ENCODE results near the gene SH3GL1.
A peak's percentile ranks its signal among the peaks of the same experiment; 100 is the strongest.

SH3GL1 gene

GRCh38 chr19:4432918-4433506 is 32.7 kb upstream of the SH3GL1 start:
- Histone ChIP-seq H3K36me3 (peaks cover 98% of the 10 kb centered on the region), H3K27me3 (no peaks in the 10 kb centered on the region), H3K9me3 (no peaks in the 10 kb centered on the region), H3K4me1 (peaks cover 8% of the 10 kb centered on the region; the same call in 1 of the 2 replicates), H3K9ac (no peak overlapping the region), H3K27ac (no peak overlapping the region), H4K20me1 (peaks cover 43% of the 10 kb centered on the region), H3K4me2 (no peak overlapping the region), H3K4me3 (no peak overlapping the region)
- TF ChIP-seq Cebpa-rat (IDR thresholded peaks at IDR 0.05), result no peak

GRCh38 chr19:4431808-4432674 is 31.7 kb upstream of the SH3GL1 start:
- Histone ChIP-seq H4K20me1 (peaks cover 39% of the 10 kb centered on the region), H3K4me3 (no peak overlapping the region), H3K36me3 (peaks cover 98% of the 10 kb centered on the region), H3K4me1 (peaks cover 8% of the 10 kb centered on the region; the same call in 1 of the 2 replicates), H3K9ac (no peak overlapping the region), H3K4me2 (no peak overlapping the region), H3K27ac (peak overlapping the region; percentile 9; the same call in 1 of the 2 replicates), H3K27me3 (no peaks in the 10 kb centered on the region), H3K9me3 (no peaks in the 10 kb centered on the region)
- TF ChIP-seq Cebpa-rat (IDR thresholded peaks at IDR 0.05), result no peak

DNA sequence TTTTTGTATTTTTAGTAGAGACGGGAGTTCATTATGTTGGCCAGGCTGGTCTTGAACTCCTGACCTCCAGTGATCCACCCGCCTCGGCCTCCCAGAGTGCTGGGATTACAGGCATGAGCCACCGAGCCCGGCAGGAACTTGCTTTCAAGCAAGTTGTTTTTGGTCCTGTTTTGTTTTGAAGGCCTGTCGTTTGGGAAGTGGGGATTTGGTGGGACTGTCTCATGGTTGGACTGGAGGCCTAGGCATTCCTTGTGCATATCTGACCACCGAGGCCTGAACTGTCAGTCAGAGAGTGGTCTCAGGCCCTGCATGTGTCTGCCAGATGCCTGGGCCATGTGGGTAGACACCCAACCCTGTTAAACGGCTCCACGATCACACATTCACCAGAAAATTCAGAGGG is 30.9 kb upstream of the SH3GL1 start:
- peaks cover 31% of the 10 kb centered on the region for H4K20me1 ChIP-seq
- no peaks in the 10 kb centered on the region for H3K27me3 ChIP-seq
- peaks cover 98% of the 10 kb centered on the region for H3K36me3 ChIP-seq
- H3K4me1 ChIP-seq, result peaks cover 8% of the 10 kb centered on the region; the same call in 1 of the 2 replicates
- H3K9ac ChIP-seq, result no peak overlapping the region
- H3K4me3 ChIP-seq, result no peak overlapping the region
- no peak overlapping the region for H3K4me2 ChIP-seq
- H3K9me3 ChIP-seq, result no peaks in the 10 kb centered on the region
- TF ChIP-seq Cebpa-rat (IDR thresholded peaks at IDR 0.05), result no peak
- H3K27ac ChIP-seq, result peak overlapping the region; percentile 9; the same call in 1 of the 2 replicates

GRCh38 chr19:4430760-4431159 is 30.4 kb upstream of the SH3GL1 start:
- no peak for TF ChIP-seq Cebpa-rat (IDR thresholded peaks at IDR 0.05)
- Histone ChIP-seq H3K4me2 (no peak overlapping the region), H3K36me3 (peaks cover 98% of the 10 kb centered on the region), H3K9ac (no peak overlapping the region), H3K27ac (no peak overlapping the region), H3K4me3 (no peak overlapping the region), H3K4me1 (peaks cover 8% of the 10 kb centered on the region; the same call in 1 of the 2 replicates), H3K27me3 (no peaks in the 10 kb centered on the region), H4K20me1 (peaks cover 26% of the 10 kb centered on the region; the same call in 1 of the 2 replicates), H3K9me3 (no peaks in the 10 kb centered on the region)

DNA sequence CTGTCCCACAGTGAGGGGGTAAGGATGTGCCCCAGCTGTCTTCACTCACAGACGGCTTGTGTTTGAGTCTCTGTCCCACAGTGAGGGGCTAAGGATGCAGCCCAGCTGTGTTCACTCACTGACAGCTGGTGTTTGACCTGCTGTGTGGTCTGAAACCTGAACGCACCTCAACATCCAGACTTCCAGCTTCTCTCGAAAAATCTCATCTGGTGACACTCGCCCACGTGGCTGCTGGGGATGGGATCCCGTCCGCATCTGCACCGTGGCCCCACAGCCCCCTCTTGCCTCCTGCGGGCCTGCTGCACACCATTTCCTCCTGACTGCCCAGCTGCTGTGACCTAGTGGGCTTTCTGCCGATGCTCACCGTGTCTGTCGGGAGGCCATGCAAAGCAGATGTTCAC is 29.4 kb upstream of the SH3GL1 start:
- H4K20me1 ChIP-seq, result peaks cover 26% of the 10 kb centered on the region; the same call in 1 of the 2 replicates
- H3K9ac ChIP-seq, result no peak overlapping the region
- peaks cover 98% of the 10 kb centered on the region for H3K36me3 ChIP-seq
- H3K9me3 ChIP-seq, result no peaks in the 10 kb centered on the region
- H3K27me3 ChIP-seq, result no peaks in the 10 kb centered on the region
- H3K4me2 ChIP-seq, result no peak overlapping the region
- TF ChIP-seq Cebpa-rat (IDR thresholded peaks at IDR 0.05), result no peak
- no peak overlapping the region for H3K27ac ChIP-seq
- peaks cover 8% of the 10 kb centered on the region; the same call in 1 of the 2 replicates for H3K4me1 ChIP-seq
- no peak overlapping the region for H3K4me3 ChIP-seq

- H3K4me2 ChIP-seq, result no peak overlapping the region
- H3K27me3 ChIP-seq, result no peaks in the 10 kb centered on the region
- H3K36me3 ChIP-seq, result peaks cover 98% of the 10 kb centered on the region
- 0 out of 2 replicates have a peak overlapping the region, but pooled peaks have one; percentile 15 for H3K9ac ChIP-seq
- H3K4me3 ChIP-seq, result no peak overlapping the region
- TF ChIP-seq Cebpa-rat (IDR thresholded peaks at IDR 0.05), result no peak
- no peak overlapping the region for H3K27ac ChIP-seq
- H4K20me1 ChIP-seq, result peaks cover 31% of the 10 kb centered on the region; the same call in 1 of the 2 replicates
- H3K9me3 ChIP-seq, result no peaks in the 10 kb centered on the region
- H3K4me1 ChIP-seq, result peaks cover 8% of the 10 kb centered on the region; the same call in 1 of the 2 replicates
These were observed 28.9 kb upstream of the SH3GL1 start for GRCh38 chr19:4429256-4429655.

DNA sequence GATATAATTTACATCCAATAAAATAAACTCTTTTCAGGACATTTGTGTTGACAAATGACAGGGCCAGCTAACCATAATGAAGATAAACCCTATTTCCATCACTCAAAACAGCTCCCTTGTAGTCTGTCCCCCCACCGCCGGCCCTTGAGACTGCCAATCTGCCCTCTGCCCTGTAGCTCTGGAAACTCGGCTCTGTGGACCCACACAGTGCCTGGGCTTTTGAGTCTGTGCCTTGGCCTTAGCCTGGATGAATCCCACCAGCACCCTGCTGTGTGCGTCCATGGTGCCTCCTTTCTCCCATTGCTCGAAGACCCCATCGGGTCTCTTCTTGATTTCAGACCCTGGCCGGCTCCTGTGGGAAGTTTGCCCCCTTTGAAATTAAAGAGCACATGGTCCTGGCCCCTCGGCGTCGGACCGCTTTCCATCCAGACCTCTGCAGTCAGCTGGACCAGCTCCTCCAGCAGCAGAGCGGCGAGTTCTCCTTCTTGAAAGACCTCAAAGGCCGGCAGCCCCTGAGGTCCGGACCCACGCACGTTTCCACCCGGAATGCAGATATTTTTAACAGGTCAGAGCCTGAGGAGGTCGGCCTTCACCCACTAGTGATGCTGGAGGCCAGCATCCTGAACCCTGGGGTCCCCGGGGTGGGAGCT is 28.1 kb upstream of the SH3GL1 start:
- 0 out of 2 replicates have a peak overlapping the region, but pooled peaks have one; percentile 15 for H3K9ac ChIP-seq
- TF ChIP-seq Cebpa-rat (IDR thresholded peaks at IDR 0.05), result no peak
- no peak overlapping the region for H3K4me3 ChIP-seq
- H4K20me1 ChIP-seq, result peaks cover 35% of the 10 kb centered on the region; the same call in 1 of the 2 replicates
- no peaks in the 10 kb centered on the region for H3K9me3 ChIP-seq
- no peaks in the 10 kb centered on the region for H3K27me3 ChIP-seq
- H3K4me1 ChIP-seq, result peaks cover 8% of the 10 kb centered on the region; the same call in 1 of the 2 replicates
- H3K36me3 ChIP-seq, result peaks cover 98% of the 10 kb centered on the region
- H3K27ac ChIP-seq, result no peak overlapping the region
- H3K4me2 ChIP-seq, result no peak overlapping the region

DNA sequence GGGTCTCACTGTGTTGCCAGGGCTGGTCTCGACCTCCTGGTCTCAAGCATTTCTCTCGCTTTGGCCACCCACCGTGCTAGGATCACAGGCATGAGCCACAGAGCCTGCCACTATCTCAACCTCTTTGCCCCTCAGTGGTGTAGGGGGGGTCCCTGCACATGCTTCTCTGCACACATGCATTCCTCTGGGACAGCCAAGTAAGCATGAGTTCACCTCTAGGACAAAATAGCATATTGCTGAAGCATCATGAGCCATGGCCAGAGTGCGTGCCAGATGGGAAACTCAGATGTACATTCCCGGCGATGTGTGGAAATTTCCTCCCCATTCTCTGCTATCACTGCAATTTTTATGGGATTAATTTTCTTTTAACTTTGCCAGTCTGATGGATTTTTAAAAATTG is 25.2 kb upstream of the SH3GL1 start:
- H3K4me1 ChIP-seq, result no peaks in the 10 kb centered on the region
- peaks cover 98% of the 10 kb centered on the region for H3K36me3 ChIP-seq
- H3K4me3 ChIP-seq, result no peak overlapping the region
- no peak overlapping the region for H3K9ac ChIP-seq
- H3K4me2 ChIP-seq, result no peak overlapping the region
- peaks cover 43% of the 10 kb centered on the region; the same call in 1 of the 2 replicates for H4K20me1 ChIP-seq
- H3K27ac ChIP-seq, result no peak overlapping the region
- H3K27me3 ChIP-seq, result no peaks in the 10 kb centered on the region
- TF ChIP-seq Cebpa-rat (IDR thresholded peaks at IDR 0.05), result no peak
- H3K9me3 ChIP-seq, result no peaks in the 10 kb centered on the region

GRCh38 chr19:4423416-4424126 is 23.2 kb upstream of the SH3GL1 start:
- Histone ChIP-seq H3K36me3 (peaks cover 98% of the 10 kb centered on the region), H3K4me1 (no peaks in the 10 kb centered on the region), H3K4me3 (no peak overlapping the region), H4K20me1 (peaks cover 63% of the 10 kb centered on the region; the same call in 1 of the 2 replicates), H3K4me2 (no peak overlapping the region), H3K27me3 (no peaks in the 10 kb centered on the region), H3K27ac (no peak overlapping the region), H3K9ac (no peak overlapping the region), H3K9me3 (no peaks in the 10 kb centered on the region)
- TF ChIP-seq Cebpa-rat (IDR thresholded peaks at IDR 0.05), result no peak

Measured in BLaER1 (cell line).